OCI-M2 (cell line): ENCODE measurements around the gene REEP6.
"Not testable (repeated sequence)": the region's sequence is repeated elsewhere in the genome, so short reads cannot be mapped to it uniquely, and the experiment has no call there.

Experiments used
- DNase-seq: peaks from one replicate; lab custom pipeline; 2025; ENCODE audit not compliant: unreplicated experiment; lab: John Stamatoyannopoulos, UW

REEP6 gene

GRCh38 chr19:1505991-1506881 lies 15.3 kb downstream of the REEP6 start:
- no peak for DNase-seq

GRCh38 chr19:1507192-1507660 lies 16.2 kb downstream of the REEP6 start:
- no peak for DNase-seq

GRCh38 chr19:1507763-1508506 lies 17.0 kb downstream of the REEP6 start:
- peak; percentile 63 for DNase-seq

- DNase-seq = no peak
Measured at GRCh38 chr19:1508507-1508856, 17.5 kb downstream of the REEP6 start.

GRCh38 chr19:1509602-1510441 lies 18.8 kb downstream of the REEP6 start:
- DNase-seq = no peak

- no peak for DNase-seq
Measured at GRCh38 chr19:1510442-1510806, 19.4 kb downstream of the REEP6 start.

GRCh38 chr19:1510807-1511206 lies 19.8 kb downstream of the REEP6 start:
- DNase-seq = no peak

GRCh38 chr19:1511318-1512317 lies 20.6 kb downstream of the REEP6 start:
- DNase-seq = no peak

- DNase-seq = no peak
Measured at GRCh38 chr19:1512671-1513498, 21.9 kb downstream of the REEP6 start, which contains the start of gene ADAMTSL5. TSS of gene ADAMTSL5 (minus strand) at chr19:1513019. CDS start at chr19:1510943, 2,076 bp downstream.

GRCh38 chr19:1513499-1514294 lies 22.7 kb downstream of the REEP6 start:
- DNase-seq = no peak

GRCh38 chr19:1514295-1514661 lies 23.3 kb downstream of the REEP6 start:
- no peak for DNase-seq

GRCh38 chr19:1514986-1515721 lies 24.2 kb downstream of the REEP6 start:
- no peak for DNase-seq

GRCh38 chr19:1516395-1516753 lies 25.4 kb downstream of the REEP6 start:
- DNase-seq = no peak

- no peak for DNase-seq
Measured at GRCh38 chr19:1518471-1518870, 27.5 kb downstream of the REEP6 start.

GRCh38 chr19:1519802-1520201 lies 28.8 kb downstream of the REEP6 start:
- not testable (repeated sequence) for DNase-seq

- no peak for DNase-seq
Measured at GRCh38 chr19:1520203-1520780, 29.3 kb downstream of the REEP6 start.

GRCh38 chr19:1521636-1522035 lies 30.7 kb downstream of the REEP6 start:
- DNase-seq = no peak
